ENCODE data around the gene PKD2.
A peak's percentile ranks its signal among the peaks of the same experiment; 100 is the strongest.

Gene PKD2

DNA sequence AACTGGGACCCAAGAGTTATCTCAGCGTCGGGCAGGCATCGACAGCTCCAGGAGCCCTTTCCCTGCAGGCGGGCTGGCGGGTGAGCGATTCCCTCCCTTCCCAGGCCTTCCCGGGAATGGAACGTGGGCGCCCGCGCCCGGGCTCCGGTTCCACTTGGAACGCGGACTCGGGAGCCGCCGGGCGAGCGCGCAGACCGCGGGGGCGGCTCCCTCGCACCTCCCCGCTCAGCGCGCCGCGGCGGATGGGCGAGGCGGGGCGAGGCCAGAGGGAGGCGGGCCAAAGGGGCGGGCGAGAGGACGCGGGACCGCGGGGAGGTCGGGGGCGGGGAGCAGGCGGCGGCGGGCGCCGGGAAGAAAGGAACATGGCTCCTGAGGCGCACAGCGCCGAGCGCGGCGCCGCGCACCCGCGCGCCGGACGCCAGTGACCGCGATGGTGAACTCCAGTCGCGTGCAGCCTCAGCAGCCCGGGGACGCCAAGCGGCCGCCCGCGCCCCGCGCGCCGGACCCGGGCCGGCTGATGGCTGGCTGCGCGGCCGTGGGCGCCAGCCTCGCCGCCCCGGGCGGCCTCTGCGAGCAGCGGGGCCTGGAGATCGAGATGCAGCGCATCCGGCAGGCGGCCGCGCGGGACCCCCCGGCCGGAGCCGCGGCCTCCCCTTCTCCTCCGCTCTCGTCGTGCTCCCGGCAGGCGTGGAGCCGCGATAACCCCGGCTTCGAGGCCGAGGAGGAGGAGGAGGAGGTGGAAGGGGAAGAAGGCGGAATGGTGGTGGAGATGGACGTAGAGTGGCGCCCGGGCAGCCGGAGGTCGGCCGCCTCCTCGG is at the start of gene PKD2:
PKD2 (plus strand) TSS at position 332 of the 818 bp plus-strand sequence; CDS start at position 431, 99 bp downstream.
- peak; percentile 28 to 68 for DNase-seq (ENCODE audit: low read depth in 2 of 2, low spot score in 1 of 2)

DNA sequence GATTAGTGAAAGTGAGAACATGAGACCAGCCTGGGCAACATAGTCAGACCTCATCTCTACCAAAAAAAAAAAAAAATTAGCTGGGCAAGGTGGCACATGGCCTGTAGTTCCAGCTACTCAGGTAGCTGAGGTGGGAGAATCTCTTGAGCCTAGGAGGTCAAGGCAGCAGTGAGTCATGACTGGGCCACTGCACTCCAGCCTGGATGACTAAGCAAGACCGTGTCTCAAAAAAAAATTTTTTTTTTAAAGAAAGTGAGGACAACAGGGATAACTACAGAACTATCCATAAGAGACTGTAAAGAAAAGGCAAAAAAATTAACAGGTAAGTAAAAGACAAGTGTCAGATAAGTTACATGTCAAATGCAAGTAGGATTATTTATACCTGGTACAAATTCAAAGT is 45.4 kb upstream of the PKD2 start:
- DNase-seq (ENCODE audit: low read depth in 2 of 2, low spot score in 1 of 2) = no peak

DNA sequence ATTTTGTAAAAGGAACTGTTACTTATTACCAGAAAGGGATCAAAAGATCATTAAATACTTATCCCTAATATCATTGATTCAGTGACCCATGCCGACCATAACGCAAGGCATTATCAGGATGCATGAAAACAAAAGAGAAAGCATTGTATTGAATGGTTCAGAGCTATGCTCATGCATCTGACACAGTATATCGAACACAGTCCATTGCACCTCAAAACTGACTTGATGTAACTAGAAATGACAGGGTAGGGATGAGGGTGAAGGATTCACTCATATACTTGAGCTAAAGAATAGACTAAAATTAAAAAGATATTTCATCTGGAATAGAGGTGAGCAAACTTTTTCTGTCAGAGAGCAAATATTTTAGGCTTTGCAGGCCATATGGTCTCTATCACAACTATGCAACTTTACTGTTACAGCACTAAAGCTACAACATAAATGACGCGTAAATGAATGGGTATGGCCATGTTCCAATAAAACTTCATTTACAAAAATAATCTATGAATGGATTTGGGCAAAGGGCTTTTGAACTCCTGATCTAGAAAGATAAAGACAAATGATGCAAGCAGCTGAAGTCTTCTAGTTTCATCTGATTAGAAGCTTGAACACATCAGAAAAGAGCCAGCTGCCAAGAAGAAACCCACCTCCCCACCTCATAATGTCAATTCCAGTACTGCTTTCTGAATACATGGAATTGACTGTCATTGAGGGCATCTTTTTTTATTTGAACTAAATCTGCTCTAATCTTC is 44.9 kb upstream of the PKD2 start:
- DNase-seq (ENCODE audit: low read depth in 2 of 2, low spot score in 1 of 2) = no peak

- DNase-seq (ENCODE audit: low read depth in 2 of 2, low spot score in 1 of 2) = no peak
Measured at GRCh38 chr4:87965501-87965975, 41.9 kb upstream of the PKD2 start.

DNA sequence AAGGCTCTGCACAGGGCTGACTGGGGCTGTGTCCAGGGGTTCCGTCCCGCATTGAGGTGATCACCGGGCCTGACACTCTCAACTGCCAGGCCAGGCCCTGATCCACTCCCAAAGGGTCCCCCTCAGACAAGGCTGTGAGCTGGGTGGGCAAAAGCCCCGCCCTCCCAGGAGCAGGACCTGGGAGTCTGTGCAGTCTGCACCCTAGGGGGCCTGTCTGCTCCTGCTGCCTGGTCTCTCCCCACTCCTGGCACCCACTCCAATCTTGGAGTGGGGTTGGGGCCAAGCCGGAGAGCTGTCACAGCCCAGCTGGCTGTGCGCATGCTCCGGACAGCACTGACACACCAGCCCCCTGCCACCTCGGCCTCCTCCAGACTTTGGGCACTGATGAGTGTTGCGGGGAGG is 41.3 kb upstream of the PKD2 start:
- DNase-seq (ENCODE audit: low read depth in 2 of 2, low spot score in 1 of 2) = no peak

DNA sequence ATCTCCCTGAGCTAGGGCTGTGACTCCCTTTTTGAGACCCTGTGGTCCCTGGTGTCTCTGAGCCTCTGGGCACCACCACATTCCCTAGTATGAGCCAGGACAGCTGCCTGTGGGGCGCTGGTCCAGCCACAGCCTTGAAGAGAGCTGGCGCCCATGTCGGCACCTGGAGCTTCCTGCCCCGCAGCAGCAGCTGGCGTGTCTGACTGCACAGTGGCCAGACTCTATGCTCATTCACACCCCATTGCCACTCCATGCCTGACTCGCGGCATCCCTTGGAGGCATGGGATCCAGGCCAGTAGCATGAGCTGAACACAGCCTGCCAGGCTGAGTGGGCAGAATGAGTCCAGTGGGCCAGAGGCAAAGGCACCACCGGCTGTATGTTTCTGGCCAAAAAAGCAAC is 40.2 kb upstream of the PKD2 start:
- DNase-seq (ENCODE audit: low read depth in 2 of 2, low spot score in 1 of 2) = no peak

- DNase-seq (ENCODE audit: low read depth in 2 of 2, low spot score in 1 of 2) = no peak
Measured at GRCh38 chr4:87970121-87970520, 37.3 kb upstream of the PKD2 start.

- DNase-seq (ENCODE audit: low read depth in 2 of 2, low spot score in 1 of 2) = no peak
Measured at GRCh38 chr4:87971866-87972265, 35.6 kb upstream of the PKD2 start.

DNA sequence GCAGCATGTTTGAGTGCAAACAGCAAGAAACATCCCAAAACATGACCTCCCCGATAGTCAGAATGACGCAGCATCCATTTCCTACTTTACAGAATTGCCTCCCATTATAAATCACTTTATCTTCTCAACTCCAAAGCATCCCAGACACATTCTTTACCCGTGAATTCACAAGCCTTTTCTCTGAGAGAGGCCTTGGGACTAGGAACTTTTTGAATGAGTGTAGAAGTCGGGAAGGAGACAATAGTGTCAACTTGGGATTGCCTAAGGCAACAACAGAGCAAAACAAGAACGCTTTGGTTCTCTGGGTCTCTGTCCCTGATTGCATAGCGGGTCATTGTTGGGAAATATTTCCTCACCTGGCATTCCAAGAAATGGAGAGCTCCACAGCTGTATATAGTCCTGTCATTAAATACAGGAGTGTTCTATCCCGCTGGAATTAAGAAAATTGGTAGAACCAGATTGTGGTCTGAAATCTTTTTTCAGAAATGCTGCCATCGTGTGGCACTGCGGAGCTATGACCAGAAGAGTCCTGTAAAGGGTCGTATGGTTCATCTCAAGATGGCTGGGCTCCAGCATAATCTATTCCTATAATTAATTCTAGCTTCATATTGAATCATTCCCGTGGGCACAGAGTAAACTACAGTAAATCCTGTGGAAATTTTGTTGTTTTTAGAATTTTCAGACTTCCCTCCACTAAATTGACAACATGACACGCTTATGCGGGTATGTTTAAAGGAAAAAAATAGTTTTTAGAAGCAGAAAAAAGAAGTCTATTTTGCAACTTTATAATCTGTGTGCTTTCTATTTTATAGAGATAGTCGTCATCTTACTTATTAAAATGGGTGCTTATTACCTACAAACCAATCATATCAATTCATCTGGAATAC is 33.9 kb upstream of the PKD2 start:
- no peak for DNase-seq (ENCODE audit: low read depth in 2 of 2, low spot score in 1 of 2)

- no peak for DNase-seq (ENCODE audit: low read depth in 2 of 2, low spot score in 1 of 2)
Measured at GRCh38 chr4:87974856-87975462, 32.5 kb upstream of the PKD2 start.

DNA sequence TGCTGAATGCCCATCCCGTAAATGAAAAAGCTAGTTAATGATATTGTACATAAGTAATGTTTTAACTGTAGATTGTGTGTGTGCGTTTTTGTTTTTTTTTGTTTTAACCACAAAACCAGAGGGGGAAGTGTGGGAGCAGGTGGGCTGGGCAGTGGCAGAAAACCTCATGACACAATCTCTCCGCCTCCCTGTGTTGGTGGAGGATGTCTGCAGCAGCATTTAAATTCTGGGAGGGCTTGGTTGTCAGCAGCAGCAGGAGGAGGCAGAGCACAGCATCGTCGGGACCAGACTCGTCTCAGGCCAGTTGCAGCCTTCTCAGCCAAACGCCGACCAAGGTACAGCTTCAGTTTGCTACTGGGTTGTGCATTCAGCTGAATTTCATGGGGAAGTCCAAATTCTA is 32.0 kb upstream of the PKD2 start, which contains the start of gene SPP1:
SPP1 (plus strand) TSS at position 249 of the 400 bp plus-strand sequence. CDS start 1,182 bp downstream, outside the sequence.
- no peak for DNase-seq (ENCODE audit: low read depth in 2 of 2, low spot score in 1 of 2)

- DNase-seq (ENCODE audit: low read depth in 2 of 2, low spot score in 1 of 2) = no peak
Measured at GRCh38 chr4:87977521-87978278, 29.7 kb upstream of the PKD2 start.

- no peak for DNase-seq (ENCODE audit: low read depth in 2 of 2, low spot score in 1 of 2)
Measured at GRCh38 chr4:87978681-87979080, 28.8 kb upstream of the PKD2 start.

GRCh38 chr4:87979810-87980209 is 27.6 kb upstream of the PKD2 start:
- DNase-seq (ENCODE audit: low read depth in 2 of 2, low spot score in 1 of 2) = no peak

DNA sequence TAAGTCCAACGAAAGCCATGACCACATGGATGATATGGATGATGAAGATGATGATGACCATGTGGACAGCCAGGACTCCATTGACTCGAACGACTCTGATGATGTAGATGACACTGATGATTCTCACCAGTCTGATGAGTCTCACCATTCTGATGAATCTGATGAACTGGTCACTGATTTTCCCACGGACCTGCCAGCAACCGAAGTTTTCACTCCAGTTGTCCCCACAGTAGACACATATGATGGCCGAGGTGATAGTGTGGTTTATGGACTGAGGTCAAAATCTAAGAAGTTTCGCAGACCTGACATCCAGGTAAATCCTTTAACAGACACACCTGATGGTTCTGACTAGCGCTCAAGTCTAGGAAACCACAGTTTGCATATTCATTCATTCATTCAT is 25.9 kb upstream of the PKD2 start:
- DNase-seq (ENCODE audit: low read depth in 2 of 2, low spot score in 1 of 2) = no peak

DNA sequence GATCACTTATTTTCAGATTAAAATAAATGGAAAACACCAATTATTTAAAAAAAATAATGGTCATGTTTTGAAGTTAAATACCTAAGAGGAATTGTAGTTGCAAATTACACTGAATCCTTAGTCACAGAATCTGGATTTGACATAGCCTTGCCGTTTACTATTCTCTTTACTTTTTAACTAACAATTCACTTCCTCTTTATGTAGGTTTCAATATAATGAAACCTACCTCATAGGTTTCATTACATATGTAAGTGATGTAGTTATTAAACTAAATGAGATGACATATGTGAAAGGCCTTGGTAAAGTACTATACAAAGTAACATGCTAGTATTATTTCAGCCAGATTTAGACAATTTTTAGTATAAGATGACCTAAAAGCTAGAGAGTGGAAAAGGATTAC is 25.4 kb upstream of the PKD2 start:
- DNase-seq (ENCODE audit: low read depth in 2 of 2, low spot score in 1 of 2) = no peak

DNA sequence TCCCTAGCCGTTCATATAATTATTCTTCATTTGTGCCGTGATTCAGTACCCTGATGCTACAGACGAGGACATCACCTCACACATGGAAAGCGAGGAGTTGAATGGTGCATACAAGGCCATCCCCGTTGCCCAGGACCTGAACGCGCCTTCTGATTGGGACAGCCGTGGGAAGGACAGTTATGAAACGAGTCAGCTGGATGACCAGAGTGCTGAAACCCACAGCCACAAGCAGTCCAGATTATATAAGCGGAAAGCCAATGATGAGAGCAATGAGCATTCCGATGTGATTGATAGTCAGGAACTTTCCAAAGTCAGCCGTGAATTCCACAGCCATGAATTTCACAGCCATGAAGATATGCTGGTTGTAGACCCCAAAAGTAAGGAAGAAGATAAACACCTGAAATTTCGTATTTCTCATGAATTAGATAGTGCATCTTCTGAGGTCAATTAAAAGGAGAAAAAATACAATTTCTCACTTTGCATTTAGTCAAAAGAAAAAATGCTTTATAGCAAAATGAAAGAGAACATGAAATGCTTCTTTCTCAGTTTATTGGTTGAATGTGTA is 24.9 kb upstream of the PKD2 start:
- no peak for DNase-seq (ENCODE audit: low read depth in 2 of 2, low spot score in 1 of 2)

- DNase-seq (ENCODE audit: low read depth in 2 of 2, low spot score in 1 of 2) = no peak
Measured at GRCh38 chr4:87983996-87984395, 23.4 kb upstream of the PKD2 start.

DNA sequence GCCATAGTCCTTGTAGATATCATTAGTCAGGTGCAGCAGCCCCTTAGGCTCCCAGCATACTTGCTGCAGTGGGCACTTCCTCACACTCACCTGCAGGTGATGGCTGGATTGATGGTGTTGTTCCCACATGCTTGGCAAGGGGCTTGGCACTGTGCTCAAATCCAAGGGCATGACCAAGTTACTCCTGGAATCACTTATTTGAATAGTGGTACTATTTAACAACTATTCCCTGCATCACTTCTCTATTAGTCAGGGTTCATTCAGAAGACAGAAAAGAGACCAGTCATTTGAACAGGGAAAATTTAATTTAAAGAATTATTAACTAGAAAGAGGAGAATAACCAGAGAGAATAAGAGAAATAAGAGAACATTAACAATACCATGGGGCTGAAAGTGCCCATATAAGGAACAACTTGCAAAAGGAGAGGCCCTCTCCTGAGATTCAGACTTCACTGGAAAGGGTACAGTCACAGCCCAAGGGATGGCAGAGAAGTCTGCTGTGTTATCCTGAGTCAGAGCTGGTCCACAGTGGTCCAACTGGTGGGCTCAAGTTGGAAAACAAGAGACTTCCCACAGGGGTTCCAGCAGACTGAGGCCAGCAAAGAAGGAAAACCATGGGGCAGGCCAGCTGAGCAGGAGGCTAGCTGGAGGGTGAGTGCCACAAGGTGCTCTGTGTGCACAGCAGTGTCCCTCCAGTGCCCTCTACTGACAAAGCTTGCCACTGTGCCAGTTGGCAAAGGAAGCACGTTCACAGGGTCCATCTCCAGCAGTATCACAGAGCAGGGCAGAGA is 22.1 kb upstream of the PKD2 start:
- DNase-seq (ENCODE audit: low read depth in 2 of 2, low spot score in 1 of 2) = no peak

Data from stimulated activated CD8-positive, alpha-beta memory T cell treated with anti-CD3 and anti-CD28 coated beads, Interleukin-4, amount 100 ng/mL, for 1 hour (primary cell).